GM19240 (cell line): Measurements from ENCODE around the gene NSUN2.

Experiments used
- DNase-seq: peaks from one replicate; pipeline ENCODE4 v3.0.0; 2011; ENCODE audit warnings: low spot score; ENCODE audit not compliant: insufficient read length

Gene NSUN2

DNA sequence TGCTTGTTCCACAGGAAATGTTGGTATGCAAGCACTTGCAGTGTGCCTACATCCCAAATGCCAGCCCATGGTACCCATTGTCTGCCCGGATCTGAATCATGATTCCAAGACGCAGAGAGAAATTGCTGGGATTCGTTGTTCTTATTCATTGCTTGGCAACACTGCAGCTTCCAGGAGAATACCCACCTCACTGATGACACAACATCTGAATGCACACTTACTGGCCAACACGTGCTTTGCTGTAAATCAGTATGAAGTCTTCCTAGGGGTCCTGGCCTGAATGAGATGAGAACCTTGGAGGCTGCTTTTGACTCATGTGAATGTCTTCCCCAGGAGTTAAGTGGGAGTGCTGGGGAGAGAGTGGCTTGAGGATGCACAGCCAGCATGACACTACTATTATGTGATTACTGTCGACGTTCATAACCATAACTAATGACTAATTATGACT lies 12.0 kb upstream of the NSUN2 start:
- no peak for DNase-seq

DNA sequence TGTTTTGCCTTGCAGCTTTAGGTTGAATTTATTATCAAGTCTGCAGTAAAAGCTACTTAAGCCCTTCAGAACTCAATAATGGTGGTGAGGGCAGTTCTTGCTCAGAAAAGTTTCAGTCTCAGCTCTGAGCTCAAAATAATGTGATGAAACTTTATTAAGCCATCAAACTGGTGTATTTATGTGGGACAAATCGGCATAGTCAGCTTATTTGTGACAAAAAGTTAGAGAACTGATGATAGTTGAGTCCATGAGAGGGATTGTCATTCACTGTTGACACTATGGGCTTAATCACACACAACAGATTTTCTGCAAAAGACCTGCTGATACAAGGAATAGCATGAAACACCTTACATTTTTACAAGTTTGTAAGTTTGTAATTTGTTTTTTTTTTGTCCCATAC lies 9.8 kb upstream of the NSUN2 start:
- no peak for DNase-seq

DNA sequence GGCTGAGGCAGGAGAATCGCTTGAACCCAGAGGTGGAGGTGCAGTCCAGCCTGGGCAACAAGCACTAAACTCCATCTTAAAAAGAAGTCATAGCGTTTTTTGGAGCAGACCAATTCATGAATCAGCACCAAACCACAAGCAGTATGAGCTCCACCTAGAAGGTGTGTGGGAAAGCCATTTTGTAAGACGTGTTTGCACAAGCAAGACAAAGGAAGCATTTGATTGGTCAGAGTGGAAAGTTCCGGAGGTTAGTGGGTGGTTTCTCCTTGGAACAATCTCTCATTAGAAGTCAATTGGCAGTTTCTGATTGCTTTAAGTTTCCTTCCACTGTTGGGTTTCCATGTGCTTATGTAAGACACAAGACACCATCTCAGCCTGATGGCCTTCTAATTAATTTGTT lies 5.4 kb upstream of the NSUN2 start:
- no peak for DNase-seq

DNA sequence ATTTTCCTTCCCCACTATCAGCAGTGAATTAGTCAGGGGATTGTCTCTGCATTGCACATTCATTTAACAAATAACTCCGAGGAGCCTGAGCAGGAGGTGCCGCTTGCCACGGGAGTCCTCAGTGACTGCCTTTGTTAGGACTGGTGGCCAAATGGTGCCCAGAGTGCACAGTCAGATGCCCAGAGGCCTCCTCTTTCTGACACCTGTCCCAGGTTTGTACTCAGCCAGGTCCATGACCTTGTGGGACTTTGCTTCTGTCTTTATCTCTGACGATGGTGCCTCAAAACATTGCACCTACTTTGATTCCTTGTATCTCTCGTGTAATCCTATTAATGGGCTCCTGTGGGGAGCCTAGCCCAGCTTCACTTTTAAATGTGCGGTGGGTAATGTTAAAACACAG lies 4.7 kb upstream of the NSUN2 start:
- DNase-seq = no peak

DNA sequence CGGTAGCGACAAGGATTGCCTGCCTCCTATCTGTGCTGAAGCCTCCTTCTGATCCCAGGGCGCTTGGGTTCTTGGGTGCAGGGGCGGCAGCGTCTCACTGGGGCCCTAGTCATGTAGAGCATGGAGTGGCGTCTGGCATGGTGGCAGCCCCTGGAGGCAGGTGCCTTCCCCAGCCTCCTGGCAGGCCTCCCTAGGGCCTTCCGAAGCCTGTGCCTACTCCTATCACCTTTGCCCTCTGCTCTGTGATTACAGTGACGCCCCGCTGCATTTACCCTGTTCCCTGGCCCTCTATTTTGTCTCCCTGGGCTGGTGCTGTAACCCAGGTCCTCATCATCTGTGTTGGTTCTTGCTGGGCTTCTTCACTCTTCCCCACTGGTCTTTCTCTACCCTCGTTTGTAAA lies 4.2 kb upstream of the NSUN2 start:
- DNase-seq = no peak

DNA sequence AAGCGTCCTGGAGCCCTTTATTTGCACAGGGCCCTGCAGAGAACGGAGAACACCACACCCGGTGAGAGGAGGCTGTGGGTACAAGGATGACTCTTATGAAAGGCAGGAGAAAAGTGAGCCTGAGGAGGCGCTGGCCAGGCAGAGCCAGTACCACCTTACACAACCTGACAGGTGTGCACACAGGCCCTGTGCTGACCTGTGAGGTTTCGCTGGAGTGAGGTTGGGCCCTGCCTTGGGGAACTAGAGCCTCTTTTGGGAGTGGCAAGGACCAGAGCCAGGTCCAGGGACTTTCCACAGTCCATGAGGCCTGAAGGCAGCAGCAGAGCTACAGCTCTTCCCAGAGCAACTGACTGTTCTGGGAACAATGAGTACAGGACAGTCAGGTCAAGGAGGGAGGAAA lies 3.4 kb upstream of the NSUN2 start:
- no peak for DNase-seq

DNA sequence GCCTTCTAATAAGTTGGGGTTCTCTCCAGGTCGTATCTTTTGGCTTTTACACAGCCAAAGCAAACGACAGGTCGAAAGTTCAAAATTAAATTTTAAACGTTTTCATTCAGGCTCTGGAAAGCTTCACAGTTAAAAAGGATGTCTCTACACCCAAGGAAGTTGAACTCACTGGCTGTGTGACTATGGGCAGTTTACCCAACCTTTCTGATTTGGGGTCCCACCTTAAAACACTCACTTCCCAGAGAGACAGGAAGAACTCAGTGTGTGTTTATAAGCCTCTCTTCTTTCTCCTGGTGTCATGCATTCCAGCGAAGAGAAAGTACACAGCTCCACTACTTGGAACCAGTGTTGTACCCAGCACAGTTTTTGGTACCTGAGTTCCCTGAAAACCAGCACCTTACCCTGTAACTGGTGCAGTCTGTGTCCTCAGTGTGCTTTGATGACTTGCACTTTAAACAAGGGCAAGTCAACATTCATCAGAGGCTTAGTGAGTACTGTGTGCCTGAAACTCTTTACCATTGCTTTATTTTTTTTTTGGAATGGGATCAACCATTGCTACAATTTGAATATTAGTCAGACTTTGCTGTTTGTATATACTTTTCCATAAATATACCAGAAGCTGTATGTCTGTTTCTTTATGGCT lies 2.1 kb upstream of the NSUN2 start:
- no peak for DNase-seq

DNA sequence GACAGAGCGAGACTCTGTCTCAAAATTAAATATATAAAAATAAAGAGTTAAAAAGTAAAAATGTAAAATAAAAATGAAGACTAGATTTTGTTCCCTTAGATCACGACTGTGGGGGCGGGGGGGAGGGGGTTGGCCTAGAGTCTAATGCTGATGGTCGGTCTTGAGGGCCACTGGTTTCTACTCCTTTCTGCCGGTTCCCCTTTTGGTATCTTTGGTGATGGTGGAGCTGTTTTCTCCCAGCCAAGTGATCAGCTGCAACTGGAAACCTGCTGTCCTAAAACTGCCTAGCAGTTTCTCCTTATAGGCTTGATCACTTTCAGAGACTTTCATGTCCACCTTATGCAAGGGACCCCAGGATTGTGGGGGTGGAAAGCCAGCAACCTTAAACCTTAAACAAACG lies 1.5 kb upstream of the NSUN2 start:
- peak; percentile 16 for DNase-seq

DNA sequence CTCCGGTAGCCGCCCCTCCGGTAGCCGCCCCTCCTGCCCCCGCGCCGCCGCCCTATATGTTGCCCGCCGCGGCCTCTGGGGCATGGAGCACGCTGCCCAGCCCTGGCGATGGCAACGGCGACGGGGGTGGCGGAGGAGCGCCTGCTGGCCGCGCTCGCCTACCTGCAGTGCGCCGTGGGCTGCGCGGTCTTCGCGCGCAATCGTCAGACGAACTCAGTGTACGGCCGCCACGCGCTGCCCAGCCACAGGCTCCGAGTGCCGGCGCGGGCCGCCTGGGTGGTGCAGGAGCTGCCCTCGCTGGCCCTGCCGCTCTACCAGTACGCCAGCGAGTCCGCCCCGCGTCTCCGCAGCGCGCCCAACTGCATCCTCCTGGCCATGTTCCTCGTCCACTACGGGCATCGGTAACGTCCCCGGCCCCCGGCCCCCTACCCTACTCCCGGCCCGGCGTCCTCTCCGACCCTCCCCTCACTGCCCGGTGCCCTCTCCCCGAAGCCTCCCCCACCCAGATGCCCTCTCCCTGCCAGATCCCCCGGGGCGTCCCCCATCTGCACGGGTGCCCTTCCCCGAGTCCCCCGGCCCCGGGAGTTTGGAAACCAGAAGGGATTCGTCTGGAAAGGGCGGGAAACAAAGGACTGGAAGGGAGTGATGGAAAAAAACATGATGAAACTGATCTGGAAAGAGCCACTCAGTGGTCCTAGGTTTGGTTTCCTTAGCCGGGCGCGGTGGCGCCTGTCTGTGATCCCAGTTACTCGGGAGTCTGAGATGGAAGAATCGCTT lies 813 bp upstream of the NSUN2 start:
- no peak for DNase-seq

DNA sequence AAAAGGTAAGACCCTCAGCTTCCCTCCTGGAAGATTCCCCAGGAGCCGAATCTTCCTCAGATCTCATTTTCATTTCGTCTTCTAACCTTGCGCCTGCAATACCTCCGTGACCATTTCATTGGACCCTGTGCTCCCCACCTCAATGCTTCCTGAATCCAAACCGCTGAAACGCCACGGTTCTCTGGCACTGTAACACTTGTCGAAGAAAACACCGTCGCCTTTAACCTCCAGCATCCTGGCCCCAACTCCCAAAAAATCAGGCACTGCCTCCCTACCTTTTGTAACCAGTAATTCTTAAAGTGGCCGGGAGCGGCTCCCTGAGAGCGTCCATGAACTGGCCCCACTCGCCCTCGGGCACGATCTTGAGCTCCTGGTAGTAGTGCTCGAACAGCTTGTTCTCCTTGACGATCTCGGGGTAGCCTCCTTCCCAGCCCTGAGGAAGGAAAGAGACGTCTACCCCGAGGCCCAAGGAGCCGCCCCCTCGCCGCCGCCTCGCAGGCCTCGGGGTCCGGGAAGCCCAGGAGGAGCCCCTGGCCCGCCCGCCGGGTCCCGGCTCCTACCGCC lies 438 bp downstream of the NSUN2 start:
- DNase-seq = no peak

DNA sequence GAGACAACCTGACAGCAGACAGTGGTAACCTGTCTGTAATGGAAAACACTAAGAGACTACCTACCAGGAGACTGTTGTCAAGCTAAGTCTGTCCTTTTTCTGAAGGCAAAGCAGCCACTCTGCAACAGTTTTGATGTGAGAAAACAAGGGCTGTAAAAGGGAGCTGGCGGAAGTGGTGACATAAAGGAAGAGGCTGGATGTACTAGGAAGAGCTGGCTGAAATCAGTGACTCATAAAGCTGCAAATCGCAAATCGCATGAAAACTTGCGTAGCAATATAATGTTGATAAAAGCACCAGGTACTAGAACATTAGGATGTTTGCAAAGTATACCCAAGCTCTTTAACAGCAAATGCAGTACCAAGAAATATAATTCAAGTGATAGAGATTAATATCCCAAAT lies 1.4 kb downstream of the NSUN2 start:
- DNase-seq = no peak

DNA sequence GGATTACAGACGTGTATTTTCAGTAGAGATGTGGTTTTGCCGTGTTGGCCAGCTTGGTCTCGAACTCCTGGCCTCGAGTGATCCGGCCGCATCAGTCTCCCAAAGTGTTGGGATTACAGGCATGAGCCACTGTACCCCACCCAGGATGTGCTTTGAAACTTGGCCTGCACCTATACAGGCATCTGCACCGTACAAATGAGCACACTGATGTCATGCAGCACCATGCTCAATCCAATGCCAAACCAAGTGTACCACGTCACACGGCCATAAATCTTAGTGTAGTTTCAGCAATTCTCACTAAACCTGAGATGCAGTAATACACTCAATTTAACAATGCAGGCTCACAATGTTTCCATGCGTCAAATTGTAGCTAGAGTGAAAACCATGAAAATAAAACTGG lies 6.3 kb downstream of the NSUN2 start:
- DNase-seq = no peak

DNA sequence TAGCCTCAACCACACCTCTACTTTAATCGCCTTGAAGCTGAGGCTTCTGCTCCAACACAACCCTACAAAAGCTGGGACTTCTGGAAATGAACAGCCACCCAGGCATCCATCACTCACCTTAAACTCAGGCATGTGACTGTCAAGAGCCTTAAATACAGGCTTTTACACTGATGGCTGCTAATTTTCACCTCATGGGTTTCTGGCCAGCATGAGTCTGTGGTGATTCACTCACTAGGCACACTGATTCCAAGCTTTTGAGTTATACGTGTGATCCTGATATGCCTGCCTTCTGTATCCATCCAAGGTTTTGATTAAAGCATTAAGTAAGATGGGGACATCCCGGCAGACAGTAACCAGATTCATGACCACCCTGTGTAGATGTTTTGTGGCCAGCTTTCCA lies 8.9 kb downstream of the NSUN2 start:
- DNase-seq = no peak

DNA sequence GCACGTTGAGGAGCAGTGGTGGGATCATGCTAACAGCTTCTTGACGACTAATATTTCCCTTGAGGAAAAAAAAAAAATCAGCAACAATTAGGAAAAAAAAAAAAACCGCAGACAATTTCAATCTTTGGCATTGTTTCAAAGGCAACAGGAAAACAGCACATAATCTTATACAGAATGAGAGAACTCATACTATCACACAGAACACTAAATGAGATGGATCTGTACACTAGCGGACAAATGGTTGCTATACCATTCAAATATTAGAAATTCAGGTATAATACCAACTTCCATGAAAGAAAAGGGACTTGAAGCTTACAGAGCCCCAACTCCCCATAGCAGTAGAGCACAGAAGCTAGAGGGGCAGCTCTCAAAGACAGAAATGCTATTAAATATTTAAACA lies 9.6 kb downstream of the NSUN2 start:
- no peak for DNase-seq

DNA sequence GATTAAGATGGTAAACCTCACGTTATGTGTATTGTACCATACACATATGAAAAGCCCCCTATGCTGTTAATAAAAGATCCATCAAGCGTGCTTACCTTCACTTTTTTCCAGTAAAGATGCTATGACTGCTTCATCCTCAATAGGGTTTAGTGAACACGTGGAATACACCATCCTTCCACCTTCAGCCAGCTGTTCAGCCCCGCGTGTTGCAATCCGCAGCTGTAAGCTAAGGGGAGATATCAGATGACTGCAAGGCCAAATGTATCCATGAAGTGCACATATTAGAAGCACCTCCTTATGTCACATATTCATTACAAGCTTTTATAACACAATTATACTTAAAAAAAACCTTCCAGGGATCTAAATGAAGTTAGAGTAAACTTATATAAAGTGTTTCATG lies 16.2 kb downstream of the NSUN2 start:
- no peak for DNase-seq

DNA sequence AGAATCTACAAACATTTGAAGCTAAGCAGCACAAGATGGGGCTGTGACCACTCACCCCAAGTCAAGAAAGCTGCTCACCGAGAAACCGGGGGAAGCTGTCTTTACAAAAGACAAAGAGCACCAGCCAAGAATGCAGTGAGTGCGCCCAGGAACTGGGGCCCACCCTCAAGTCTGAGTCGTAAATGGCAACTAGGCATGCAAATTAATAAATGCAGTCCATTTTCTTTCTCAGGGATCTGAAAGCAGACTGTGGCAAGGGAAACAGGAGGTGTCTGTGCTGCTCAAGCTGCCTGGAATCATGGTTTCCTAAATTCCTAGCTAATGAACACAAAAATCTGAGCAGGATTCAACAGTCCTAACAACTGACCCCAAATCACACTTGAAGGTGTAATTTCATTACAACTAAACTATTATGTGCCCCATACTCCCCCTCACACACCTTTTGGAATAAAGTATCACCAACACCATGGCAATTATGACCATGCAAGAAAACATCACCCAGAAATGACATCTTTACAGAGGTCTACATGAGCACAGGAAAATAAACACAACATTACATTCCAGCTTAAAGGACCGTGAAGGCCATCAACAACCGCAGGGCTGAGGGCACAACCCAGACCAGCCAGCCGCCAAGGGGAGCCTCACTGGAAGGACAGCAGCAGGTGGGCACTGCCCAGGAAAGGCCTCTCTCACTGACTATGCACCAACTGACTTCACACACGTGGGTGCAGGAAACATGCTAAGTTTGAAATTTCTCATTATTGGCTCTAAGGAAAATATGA lies 17.6 kb downstream of the NSUN2 start:
- DNase-seq = no peak

DNA sequence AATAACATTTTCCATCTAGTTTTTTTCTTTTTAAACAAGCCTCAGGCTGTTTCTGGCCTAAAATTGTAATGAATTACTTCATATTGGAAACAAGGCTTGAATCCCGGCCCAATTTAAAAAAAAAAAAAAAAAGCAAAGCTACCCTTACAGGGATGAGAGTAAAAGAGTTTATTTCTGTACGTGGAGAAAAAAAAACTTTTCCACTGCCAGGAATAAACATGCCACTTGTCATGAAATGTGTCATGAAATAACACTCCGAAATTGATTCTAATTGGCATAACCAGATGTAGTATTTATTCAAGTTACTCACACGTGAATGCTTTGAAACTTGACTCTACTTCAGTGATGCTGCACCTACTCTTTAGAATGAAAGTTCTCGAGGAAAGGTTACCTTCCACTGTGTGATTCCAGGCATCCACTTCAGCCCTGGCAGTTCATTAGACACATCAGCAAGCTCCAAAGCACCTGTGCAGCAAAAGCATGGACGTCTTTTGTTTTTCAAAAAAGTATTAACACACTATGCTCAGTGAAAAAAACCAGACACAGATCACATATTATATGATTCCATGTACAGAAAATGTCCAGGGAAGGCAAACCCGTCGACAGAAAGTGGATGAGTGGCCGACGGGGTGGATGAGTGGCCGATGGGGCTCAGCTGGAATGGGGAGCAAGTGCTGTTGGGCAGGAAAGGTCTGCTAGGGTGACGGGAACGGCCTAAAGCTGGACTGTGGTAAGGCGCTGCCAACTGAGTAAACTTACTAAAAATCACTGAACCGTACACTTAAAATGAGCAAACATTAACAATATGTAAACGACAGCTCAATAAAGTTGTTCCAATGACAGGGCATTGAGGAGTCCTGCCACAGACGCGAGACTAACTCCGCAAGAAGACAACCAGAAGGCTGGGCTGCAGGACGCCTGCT lies 21.2 kb downstream of the NSUN2 start:
- no peak for DNase-seq

DNA sequence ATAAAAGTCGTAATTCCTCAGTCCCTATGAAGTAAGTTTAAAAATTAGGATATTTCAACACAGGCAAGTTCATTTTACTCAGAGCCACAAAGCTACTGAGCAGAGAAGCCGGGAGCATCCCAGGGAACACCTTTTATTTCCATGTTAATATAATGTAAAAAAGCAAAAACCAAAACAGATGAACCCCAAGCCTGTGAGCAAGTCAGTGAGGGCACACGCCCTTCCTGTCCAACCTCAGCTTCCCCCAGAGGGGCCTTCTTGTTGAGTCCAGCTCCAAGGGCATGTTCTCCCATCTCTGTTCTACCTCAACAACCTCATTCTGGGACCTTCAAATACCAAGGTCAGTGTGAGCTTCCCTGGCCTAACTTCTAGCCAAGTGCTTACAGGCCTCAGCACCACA lies 24.8 kb downstream of the NSUN2 start:
- no peak for DNase-seq

DNA sequence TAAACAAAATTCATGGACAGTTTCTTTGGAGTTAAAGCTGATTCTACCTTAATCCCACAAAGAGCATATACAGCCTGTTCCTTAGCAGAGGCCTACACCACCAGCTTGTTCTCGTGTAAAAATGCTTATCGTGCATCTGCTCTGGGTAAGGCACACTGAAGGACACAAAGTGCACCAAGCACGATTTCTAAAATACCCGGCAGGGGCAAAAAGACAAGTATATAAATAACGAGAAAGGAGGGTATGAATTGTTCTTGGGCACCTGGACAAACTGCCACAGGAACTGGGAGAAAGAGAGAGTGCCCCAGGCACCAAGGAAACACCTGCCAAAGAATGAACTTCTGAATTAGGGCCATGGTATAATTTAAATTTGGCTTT lies 25.3 kb downstream of the NSUN2 start:
- DNase-seq = no peak

DNA sequence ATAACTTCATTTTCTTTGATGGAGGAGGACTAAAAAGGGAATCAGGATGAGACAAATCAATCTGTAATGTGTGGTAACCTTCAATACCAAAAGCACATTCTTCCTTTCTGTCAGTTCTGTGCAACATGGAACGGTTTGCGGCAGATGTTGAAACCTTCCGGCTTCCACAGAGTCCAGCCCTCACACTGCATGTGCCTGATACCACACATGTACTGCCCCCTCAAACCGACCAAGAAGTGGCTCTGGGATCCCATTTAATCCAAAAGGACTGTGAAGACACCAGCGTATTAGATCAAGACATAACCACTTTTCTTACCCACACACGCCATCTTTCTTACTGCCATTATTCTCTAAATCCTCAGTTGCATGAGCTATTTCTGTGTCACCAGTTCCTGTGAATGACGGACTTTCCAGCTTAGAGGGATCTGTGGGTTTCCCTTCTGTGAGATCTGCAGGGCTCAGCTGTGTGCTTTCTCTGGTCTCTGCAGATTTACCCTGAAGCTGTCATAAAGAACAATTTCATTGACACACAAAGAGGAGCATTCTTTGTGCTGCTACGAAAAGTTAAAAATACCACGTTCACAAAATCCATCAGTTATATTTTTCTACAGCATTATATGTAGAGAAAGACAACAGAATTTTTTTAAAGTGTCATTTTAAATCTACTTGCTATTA lies 25.8 kb downstream of the NSUN2 start:
- no peak for DNase-seq

DNA sequence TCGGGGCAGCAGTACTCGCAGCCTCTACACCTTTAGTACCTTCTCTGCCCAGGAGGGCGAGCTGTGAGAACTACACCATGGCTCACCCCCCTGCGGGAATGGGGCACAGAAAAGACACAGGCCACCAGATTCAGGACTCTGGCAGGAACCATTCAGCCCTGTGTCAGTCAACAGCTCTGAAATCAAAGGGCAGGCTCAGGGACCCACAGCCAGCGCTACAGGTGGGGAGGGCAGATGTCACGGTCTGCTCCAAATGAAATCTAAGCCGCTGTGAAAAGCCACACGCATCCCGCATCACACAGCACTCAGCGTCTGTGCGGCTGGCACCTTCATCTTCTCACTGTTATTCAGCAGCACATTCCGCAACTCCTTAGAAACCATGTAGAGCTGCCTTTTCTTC lies 27.9 kb downstream of the NSUN2 start:
- no peak for DNase-seq
